ENCODE data around the gene TRMT13.
A peak's percentile ranks its signal among the peaks of the same experiment; 100 is the strongest.

TRMT13 gene

GRCh38 chr1:100132566-100133477 is at the start of gene TRMT13, which contains the start of gene SASS6:
Gene TRMT13, plus strand, starts transcription at chr1:100133163. Its CDS starts 6 bp downstream, at chr1:100133169.
Gene SASS6, minus strand, starts transcription at chr1:100132930. Its CDS starts 116 bp downstream, at chr1:100132814.
- Histone ChIP-seq H3K27me3 (ENCODE audit: insufficient read depth, low read depth, severe bottlenecking) (no peaks in the 10 kb centered on the region), H3K4me3 (ENCODE audit: low read depth, low read length) (peak within 1 kb of the TSS; percentile 100), H3K9me3 (ENCODE audit: severe bottlenecking) (no peaks in the 10 kb centered on the region), H3K36me3 (peaks cover 12% of the 10 kb centered on the region), H3K27ac (peak within 1 kb of the TSS; percentile 87)
- TF ChIP-seq CTCF (IDR thresholded peaks at IDR 0.05; ENCODE audit: low read depth, low read length): no peak
- peak; percentile 98 for DNase-seq

GRCh38 chr1:100087396-100087795 is 45.6 kb upstream of the TRMT13 start:
- no peak for DNase-seq
- no peak for TF ChIP-seq CTCF (IDR thresholded peaks at IDR 0.05; ENCODE audit: low read depth, low read length)
- Histone ChIP-seq H3K27me3 (ENCODE audit: insufficient read depth, low read depth, severe bottlenecking) (no peaks in the 10 kb centered on the region), H3K36me3 (peaks cover 32% of the 10 kb centered on the region), H3K4me3 (ENCODE audit: low read depth, low read length) (no peak overlapping the region), H3K27ac (no peak overlapping the region), H3K9me3 (ENCODE audit: severe bottlenecking) (no peaks in the 10 kb centered on the region)

GRCh38 chr1:100089082-100089481 is 43.9 kb upstream of the TRMT13 start:
- Histone ChIP-seq H3K9me3 (ENCODE audit: severe bottlenecking) (no peaks in the 10 kb centered on the region), H3K4me3 (ENCODE audit: low read depth, low read length) (no peak overlapping the region), H3K27ac (no peak overlapping the region), H3K36me3 (peaks cover 28% of the 10 kb centered on the region), H3K27me3 (ENCODE audit: insufficient read depth, low read depth, severe bottlenecking) (no peaks in the 10 kb centered on the region)
- TF ChIP-seq CTCF (IDR thresholded peaks at IDR 0.05; ENCODE audit: low read depth, low read length): no peak
- DNase-seq: no peak

- no peak for DNase-seq
- H3K27me3 ChIP-seq (ENCODE audit: insufficient read depth, low read depth, severe bottlenecking): no peaks in the 10 kb centered on the region
- TF ChIP-seq CTCF (IDR thresholded peaks at IDR 0.05; ENCODE audit: low read depth, low read length): no peak
- H3K9me3 ChIP-seq (ENCODE audit: severe bottlenecking): no peaks in the 10 kb centered on the region
- H3K27ac ChIP-seq: no peak overlapping the region
- H3K4me3 ChIP-seq (ENCODE audit: low read depth, low read length): no peak overlapping the region
- H3K36me3 ChIP-seq: peaks cover 25% of the 10 kb centered on the region
Observed at GRCh38 chr1:100090471-100090870, 42.5 kb upstream of the TRMT13 start.

- DNase-seq: no peak
- Histone ChIP-seq H3K9me3 (ENCODE audit: severe bottlenecking) (no peaks in the 10 kb centered on the region), H3K4me3 (ENCODE audit: low read depth, low read length) (no peak overlapping the region), H3K36me3 (peaks cover 60% of the 10 kb centered on the region), H3K27me3 (ENCODE audit: insufficient read depth, low read depth, severe bottlenecking) (no peaks in the 10 kb centered on the region), H3K27ac (no peak overlapping the region)
- no peak for TF ChIP-seq CTCF (IDR thresholded peaks at IDR 0.05; ENCODE audit: low read depth, low read length)
Observed at GRCh38 chr1:100100202-100100601, 32.8 kb upstream of the TRMT13 start.
